Dendritic cell treated with granulocyte-macrophage colony-stimulating factor and Interleukin-4, amounts not matched to agents 40 ng/mL and 50 ng/mL, for 4 days (primary cell): Measurements from ENCODE around the gene TRPM5.

Experiments used
- H3K27ac Mint-ChIP-seq: one replicate; pipeline ENCODE4 v1.8.0; 2022; ENCODE audit warnings: mild to moderate bottlenecking, mixed read lengths
- H3K27me3 Mint-ChIP-seq: one replicate; pipeline ENCODE4 v1.8.0; 2022; ENCODE audit warnings: mild to moderate bottlenecking, mixed read lengths
- H3K36me3 Mint-ChIP-seq: one replicate; pipeline ENCODE4 v1.8.0; 2022; ENCODE audit warnings: low read depth, mixed read lengths
- H3K4me1 Mint-ChIP-seq: one replicate; pipeline ENCODE4 v1.8.0; 2022; ENCODE audit warnings: low read depth, mixed read lengths
- H3K4me3 Mint-ChIP-seq: one replicate; pipeline ENCODE4 v1.8.0; 2022; ENCODE audit warnings: mild to moderate bottlenecking, moderate library complexity, mixed read lengths
- H3K9me3 Mint-ChIP-seq: one replicate; pipeline ENCODE4 v1.8.0; 2022; ENCODE audit warnings: mixed read lengths
- intact Hi-C: fragments of 100-400 bp; cut with micrococcal nuclease; formaldehyde crosslinking; loops from one replicate; pipeline ENCODE4 v1.15.0; 2022

TRPM5 gene

GRCh38 chr11:2431395-2431794, 12.9 kb downstream of the TRPM5 start:
- Mint-ChIP-seq H3K27me3 (peaks cover 17% of the 10 kb centered on the region), H3K4me1 (no peaks in the 10 kb centered on the region), H3K27ac (no peak overlapping the region), H3K9me3 (no peaks in the 10 kb centered on the region), H3K36me3 (no peaks in the 10 kb centered on the region), H3K4me3 (no peak overlapping the region)
- intact Hi-C loops: no loop called here

- intact Hi-C loops: loop anchor here (1.0 kb wide), 2 partner anchors 103 to 460 kb away; no protein-coding TSS in a partner anchor
- H3K9me3 Mint-ChIP-seq: no peaks in the 10 kb centered on the region
- no peaks in the 10 kb centered on the region for H3K36me3 Mint-ChIP-seq
- no peak overlapping the region for H3K27ac Mint-ChIP-seq
- no peaks in the 10 kb centered on the region for H3K4me1 Mint-ChIP-seq
- H3K4me3 Mint-ChIP-seq: no peak overlapping the region
- peaks cover 25% of the 10 kb centered on the region for H3K27me3 Mint-ChIP-seq
These were observed 16.0 kb downstream of the TRPM5 start for GRCh38 chr11:2428322-2428795.

- Mint-ChIP-seq H3K36me3 (no peaks in the 10 kb centered on the region), H3K4me3 (no peak overlapping the region), H3K4me1 (no peaks in the 10 kb centered on the region), H3K27me3 (peaks cover 30% of the 10 kb centered on the region), H3K9me3 (no peaks in the 10 kb centered on the region), H3K27ac (no peak overlapping the region)
- intact Hi-C loops: loop anchor here (1.0 kb wide), 2 partner anchors 103 to 460 kb away; no protein-coding TSS in a partner anchor
These were observed 16.5 kb downstream of the TRPM5 start for GRCh38 chr11:2427721-2428321.

DNA sequence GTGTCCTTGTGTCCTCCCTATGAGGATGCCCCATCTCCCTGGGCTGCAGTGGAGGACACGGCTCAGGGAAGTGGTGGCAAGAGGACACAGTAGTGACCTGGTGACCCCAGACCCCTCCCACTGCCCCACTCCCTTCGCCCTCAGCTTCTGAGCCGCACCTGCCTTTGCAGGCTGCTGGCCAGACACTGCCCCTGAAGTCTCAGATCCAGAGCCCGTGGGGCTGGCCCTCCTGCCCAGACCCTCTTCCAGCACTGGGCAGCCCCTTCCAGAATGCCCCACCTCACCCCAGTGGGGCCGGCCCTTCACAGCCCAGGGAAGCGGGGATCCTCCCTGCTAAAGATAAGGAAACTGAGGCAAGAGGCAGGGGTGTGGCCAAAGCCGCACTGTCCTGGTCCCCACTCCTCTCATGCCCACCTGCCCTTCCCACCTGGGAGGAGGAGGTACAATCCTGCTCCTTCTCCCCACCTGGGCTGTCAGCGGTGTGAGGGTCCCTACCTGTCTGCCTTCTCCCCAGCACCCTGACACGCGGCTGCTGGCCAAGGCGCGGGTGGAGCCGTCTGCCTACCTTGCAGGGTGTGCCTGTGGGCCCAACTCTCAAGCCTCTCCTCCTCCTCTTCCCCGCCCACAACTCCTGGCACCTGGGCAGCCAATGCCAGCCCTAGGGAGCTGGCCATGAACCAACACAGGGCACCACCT, 17.3 kb downstream of the TRPM5 start:
- no peaks in the 10 kb centered on the region for H3K4me1 Mint-ChIP-seq
- H3K4me3 Mint-ChIP-seq: no peak overlapping the region

GRCh38 chr11:2426221-2426620, 18.1 kb downstream of the TRPM5 start:
- H3K27me3 Mint-ChIP-seq: peaks cover 33% of the 10 kb centered on the region
- H3K27ac Mint-ChIP-seq: no peak overlapping the region
- no peaks in the 10 kb centered on the region for H3K36me3 Mint-ChIP-seq
- no peaks in the 10 kb centered on the region for H3K4me1 Mint-ChIP-seq
- intact Hi-C loops: no loop called here
- H3K9me3 Mint-ChIP-seq: no peaks in the 10 kb centered on the region
- H3K4me3 Mint-ChIP-seq: no peak overlapping the region

More for the DNA sequence above, 17.3 kb downstream of the TRPM5 start:
- no peaks in the 10 kb centered on the region for H3K36me3 Mint-ChIP-seq
- no peak overlapping the region for H3K27ac Mint-ChIP-seq
- intact Hi-C loops: no loop called here
- no peaks in the 10 kb centered on the region for H3K9me3 Mint-ChIP-seq
- H3K27me3 Mint-ChIP-seq: peaks cover 35% of the 10 kb centered on the region

- intact Hi-C loops: no loop called here
- no peak overlapping the region for H3K27ac Mint-ChIP-seq
- H3K9me3 Mint-ChIP-seq: no peaks in the 10 kb centered on the region
These were observed 18.8 kb downstream of the TRPM5 start for GRCh38 chr11:2425506-2425905.

GRCh38 chr11:2424811-2425495, 19.4 kb downstream of the TRPM5 start:
- Mint-ChIP-seq H3K9me3 (no peaks in the 10 kb centered on the region), H3K27ac (no peak overlapping the region), H3K27me3 (peaks cover 38% of the 10 kb centered on the region), H3K4me3 (no peak overlapping the region), H3K4me1 (no peaks in the 10 kb centered on the region), H3K36me3 (no peaks in the 10 kb centered on the region)
- intact Hi-C loops: no loop called here

More at GRCh38 chr11:2425506-2425905, 18.8 kb downstream of the TRPM5 start:
- H3K4me3 Mint-ChIP-seq: no peak overlapping the region
- no peaks in the 10 kb centered on the region for H3K4me1 Mint-ChIP-seq
- H3K27me3 Mint-ChIP-seq: peaks cover 36% of the 10 kb centered on the region
- H3K36me3 Mint-ChIP-seq: no peaks in the 10 kb centered on the region

DNA sequence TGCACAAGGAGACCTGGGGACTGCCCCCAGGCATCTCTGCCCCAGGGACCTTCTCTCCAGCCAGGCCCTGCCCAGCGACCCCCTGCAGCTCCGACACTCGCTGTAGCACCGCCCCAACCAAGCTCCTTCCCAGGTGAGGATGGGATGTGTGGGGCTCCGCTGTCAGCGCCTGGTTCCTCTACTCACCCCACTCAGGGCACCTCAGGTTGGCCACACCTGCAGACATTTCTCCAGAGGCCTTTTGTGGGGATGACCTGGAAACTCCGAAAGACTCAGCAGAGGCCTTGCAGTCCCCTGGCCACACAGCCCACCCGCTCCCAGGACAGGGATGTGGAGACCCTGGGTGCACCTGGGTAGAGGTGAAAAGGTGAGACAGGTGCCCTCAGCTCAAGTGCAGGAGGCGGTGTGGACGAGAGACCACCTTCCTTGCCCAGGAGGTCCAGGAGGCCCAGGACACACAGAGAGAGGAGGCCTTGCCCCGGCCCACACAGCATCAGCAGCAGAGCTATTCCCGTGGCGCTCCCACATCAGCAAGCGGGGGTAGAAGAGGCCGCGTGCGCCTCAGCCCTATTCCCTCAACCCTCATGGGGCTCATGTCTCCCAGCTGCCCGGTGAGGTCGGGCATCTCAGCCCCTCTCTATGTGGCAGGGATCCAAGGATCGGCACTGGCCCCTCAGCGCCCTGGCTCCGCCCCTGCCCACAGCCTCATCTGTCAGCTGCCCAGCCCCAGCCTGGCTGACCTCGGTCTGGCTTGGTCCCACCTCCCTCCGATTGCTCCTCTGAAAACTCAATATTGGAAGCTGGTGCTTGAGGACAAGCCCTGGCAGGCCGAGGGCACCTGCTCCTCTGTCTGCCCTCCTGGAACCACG, 20.9 kb downstream of the TRPM5 start:
- peaks cover 39% of the 10 kb centered on the region for H3K27me3 Mint-ChIP-seq
- H3K4me3 Mint-ChIP-seq: no peak overlapping the region
- H3K36me3 Mint-ChIP-seq: no peaks in the 10 kb centered on the region
- no peaks in the 10 kb centered on the region for H3K9me3 Mint-ChIP-seq
- intact Hi-C loops: no loop called here
- no peaks in the 10 kb centered on the region for H3K4me1 Mint-ChIP-seq
- H3K27ac Mint-ChIP-seq: no peak overlapping the region

GRCh38 chr11:2422461-2423156, 21.7 kb downstream of the TRPM5 start:
- Mint-ChIP-seq H3K27ac (no peak overlapping the region), H3K27me3 (peaks cover 39% of the 10 kb centered on the region), H3K9me3 (no peaks in the 10 kb centered on the region), H3K36me3 (no peaks in the 10 kb centered on the region), H3K4me3 (no peak overlapping the region), H3K4me1 (no peaks in the 10 kb centered on the region)
- intact Hi-C loops: no loop called here

GRCh38 chr11:2421996-2422395, 22.3 kb downstream of the TRPM5 start:
- intact Hi-C loops: loop anchor here (2.0 kb wide), 1 partner anchor 235 kb away; no protein-coding TSS in a partner anchor
- Mint-ChIP-seq H3K27me3 (peaks cover 34% of the 10 kb centered on the region), H3K4me3 (no peak overlapping the region), H3K27ac (no peak overlapping the region), H3K36me3 (no peaks in the 10 kb centered on the region), H3K9me3 (no peaks in the 10 kb centered on the region), H3K4me1 (no peaks in the 10 kb centered on the region)

GRCh38 chr11:2421226-2421994, 22.9 kb downstream of the TRPM5 start:
- Mint-ChIP-seq H3K27ac (no peak overlapping the region), H3K9me3 (no peaks in the 10 kb centered on the region), H3K36me3 (no peaks in the 10 kb centered on the region), H3K4me3 (no peak overlapping the region), H3K4me1 (no peaks in the 10 kb centered on the region), H3K27me3 (peaks cover 35% of the 10 kb centered on the region)
- intact Hi-C loops: loop anchor here (2.0 kb wide), 1 partner anchor 235 kb away; no protein-coding TSS in a partner anchor

GRCh38 chr11:2420502-2421225, 23.6 kb downstream of the TRPM5 start:
- H3K4me3 Mint-ChIP-seq: no peak overlapping the region

More at GRCh38 chr11:2420502-2421225, 23.6 kb downstream of the TRPM5 start:
- intact Hi-C loops: loop anchor here (2.0 kb wide), 1 partner anchor 234 kb away; no protein-coding TSS in a partner anchor
- H3K36me3 Mint-ChIP-seq: no peaks in the 10 kb centered on the region
- H3K27ac Mint-ChIP-seq: no peak overlapping the region
- H3K9me3 Mint-ChIP-seq: no peaks in the 10 kb centered on the region
- H3K4me1 Mint-ChIP-seq: no peaks in the 10 kb centered on the region
- H3K27me3 Mint-ChIP-seq: peaks cover 42% of the 10 kb centered on the region
